Measurements from ENCODE around the gene RCSD1.

Gene RCSD1

GRCh38 chr1:167638064-167638463 is 8.0 kb downstream of the RCSD1 start:
- no peak for DNase-seq (ENCODE audit: low read depth)
- H3K4me3 ChIP-seq (ENCODE audit: low read depth, low read length): no peak overlapping the region
- TF ChIP-seq CTCF (IDR thresholded peaks at IDR 0.05; ENCODE audit: low read depth, low read length): no peak
- no peak for TF ChIP-seq MYC (IDR thresholded peaks at IDR 0.05; ENCODE audit: low read depth, low read length)
- no peak for TF ChIP-seq MAX (IDR thresholded peaks at IDR 0.05; ENCODE audit: low read depth, low read length)
- no peak for TF ChIP-seq POLR2A (IDR thresholded peaks at IDR 0.05; ENCODE audit: extremely low read depth, insufficient read length)

- H3K4me3 ChIP-seq (ENCODE audit: low read depth, low read length): no peak overlapping the region
- DNase-seq (ENCODE audit: low read depth): no peak
- no peak for TF ChIP-seq POLR2A (IDR thresholded peaks at IDR 0.05; ENCODE audit: extremely low read depth, insufficient read length)
- TF ChIP-seq MYC (IDR thresholded peaks at IDR 0.05; ENCODE audit: low read depth, low read length): no peak
- no peak for TF ChIP-seq CTCF (IDR thresholded peaks at IDR 0.05; ENCODE audit: low read depth, low read length)
- no peak for TF ChIP-seq MAX (IDR thresholded peaks at IDR 0.05; ENCODE audit: low read depth, low read length)
Observed at GRCh38 chr1:167640051-167640450, 10.0 kb downstream of the RCSD1 start.

GRCh38 chr1:167641786-167642500 is 11.9 kb downstream of the RCSD1 start:
- H3K4me3 ChIP-seq (ENCODE audit: low read depth, low read length): no peak overlapping the region
- TF ChIP-seq POLR2A (IDR thresholded peaks at IDR 0.05; ENCODE audit: extremely low read depth, insufficient read length) (no peak), MAX (IDR thresholded peaks at IDR 0.05; ENCODE audit: low read depth, low read length) (no peak), MYC (IDR thresholded peaks at IDR 0.05; ENCODE audit: low read depth, low read length) (no peak)
- no peak for DNase-seq (ENCODE audit: low read depth)

GRCh38 chr1:167642501-167642826 is 12.4 kb downstream of the RCSD1 start:
- no peak for DNase-seq (ENCODE audit: low read depth)
- no peak overlapping the region for H3K4me3 ChIP-seq (ENCODE audit: low read depth, low read length)
- TF ChIP-seq POLR2A (IDR thresholded peaks at IDR 0.05; ENCODE audit: extremely low read depth, insufficient read length): no peak
- TF ChIP-seq MYC (IDR thresholded peaks at IDR 0.05; ENCODE audit: low read depth, low read length): no peak
- TF ChIP-seq CTCF (IDR thresholded peaks at IDR 0.05; ENCODE audit: low read depth, low read length): no peak
- no peak for TF ChIP-seq MAX (IDR thresholded peaks at IDR 0.05; ENCODE audit: low read depth, low read length)

- no peak for TF ChIP-seq MYC (IDR thresholded peaks at IDR 0.05; ENCODE audit: low read depth, low read length)
- DNase-seq (ENCODE audit: low read depth): no peak
- H3K4me3 ChIP-seq (ENCODE audit: low read depth, low read length): no peak overlapping the region
Observed at GRCh38 chr1:167643441-167643840, 13.4 kb downstream of the RCSD1 start.

- H3K4me3 ChIP-seq (ENCODE audit: low read depth, low read length): no peak overlapping the region
- TF ChIP-seq MYC (IDR thresholded peaks at IDR 0.05; ENCODE audit: low read depth, low read length) (no peak), POLR2A (IDR thresholded peaks at IDR 0.05; ENCODE audit: extremely low read depth, insufficient read length) (no peak), MAX (IDR thresholded peaks at IDR 0.05; ENCODE audit: low read depth, low read length) (no peak), CTCF (IDR thresholded peaks at IDR 0.05; ENCODE audit: low read depth, low read length) (no peak)
- no peak for DNase-seq (ENCODE audit: low read depth)
Observed at GRCh38 chr1:167644551-167644950, 14.5 kb downstream of the RCSD1 start.

- TF ChIP-seq CTCF (IDR thresholded peaks at IDR 0.05; ENCODE audit: low read depth, low read length): no peak
- TF ChIP-seq MAX (IDR thresholded peaks at IDR 0.05; ENCODE audit: low read depth, low read length): no peak
- no peak for TF ChIP-seq MYC (IDR thresholded peaks at IDR 0.05; ENCODE audit: low read depth, low read length)
- TF ChIP-seq POLR2A (IDR thresholded peaks at IDR 0.05; ENCODE audit: extremely low read depth, insufficient read length): no peak
- no peak for DNase-seq (ENCODE audit: low read depth)
- H3K4me3 ChIP-seq (ENCODE audit: low read depth, low read length): no peak overlapping the region
Observed at GRCh38 chr1:167645140-167645541, 15.1 kb downstream of the RCSD1 start.

All from NB4 (cell line).